T-helper 2 cell treated with Interferon-gamma antibody and Interleukin-4, amounts not matched to agents 100 ng/mL and 5 ng/mL, for 36 hours (primary cell): ENCODE results near the gene HS6ST3. TPM values are rescaled to one million over a fixed set of nuclear protein-coding genes. Genes with fewer than 3 reads are reported as not detected.
"Not testable (repeated sequence)": the region's sequence is repeated elsewhere in the genome, so short reads cannot be mapped to it uniquely, and the experiment has no call there.

Source experiments
- intact Hi-C: fragments of 100-400 bp; cut with micrococcal nuclease; formaldehyde crosslinking; loops from one replicate; pipeline ENCODE4 v1.15.1; 2023
- total RNA-seq: library from RNA; stranded (reverse); gene quantifications from 2 replicates; pipeline ENCODE4 v1.2.3, GENCODE V29; 2022

Gene HS6ST3
- total RNA-seq, 1 donor from 2014 or later = not detected

- intact Hi-C loops = no loop called here
These were observed 339.0 kb downstream of the HS6ST3 start for GRCh38 chr13:96428911-96429310.

DNA sequence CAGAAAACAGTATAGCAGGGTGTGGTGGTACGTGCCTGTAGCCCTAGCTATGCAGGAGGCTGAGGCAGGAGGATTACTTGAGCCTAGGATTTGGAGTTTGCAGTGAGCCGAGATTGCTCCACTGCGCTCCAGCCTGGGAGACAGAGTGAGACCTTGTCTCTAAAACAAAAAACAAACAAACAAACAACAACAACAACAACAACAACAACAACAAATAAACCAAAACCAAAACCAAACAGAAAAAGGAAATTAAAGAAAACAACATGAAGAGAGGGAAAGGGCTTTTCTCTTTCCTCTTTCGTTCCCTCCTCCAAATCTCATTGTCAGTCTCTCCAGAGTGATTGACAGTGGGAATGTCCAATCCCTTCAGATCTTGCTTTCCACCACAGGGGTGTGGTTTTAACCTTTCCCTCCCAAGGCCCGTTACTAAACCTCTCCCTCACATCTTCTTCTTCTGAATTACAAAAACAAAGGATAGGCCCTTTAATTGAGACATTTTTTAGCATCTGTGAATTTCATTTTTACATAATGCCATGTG lies 341.2 kb downstream of the HS6ST3 start:
- intact Hi-C loops = no loop called here

DNA sequence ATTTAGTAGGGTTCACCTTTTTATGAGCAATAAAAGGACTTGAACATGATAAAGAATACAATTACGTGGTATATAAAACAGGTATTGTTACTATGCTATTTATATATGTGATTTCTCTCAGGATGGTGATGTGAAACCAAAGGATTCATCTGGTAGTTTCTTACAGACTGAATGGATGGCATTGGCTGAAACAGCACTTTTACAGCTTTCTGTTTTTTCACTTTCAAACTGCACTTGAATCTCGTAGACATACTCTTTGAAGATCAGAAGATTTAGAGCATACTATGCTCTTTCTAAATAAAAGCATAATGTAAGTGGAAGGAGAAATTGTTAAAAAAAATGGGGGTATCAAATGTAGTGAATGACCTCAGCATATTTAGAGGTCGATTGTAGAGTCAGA lies 354.8 kb downstream of the HS6ST3 start:
- intact Hi-C loops = no loop called here

- intact Hi-C loops = no loop called here
These were observed 360.0 kb downstream of the HS6ST3 start for GRCh38 chr13:96449920-96450319.

- intact Hi-C loops = no loop called here
These were observed 360.6 kb downstream of the HS6ST3 start for GRCh38 chr13:96450326-96451020.

GRCh38 chr13:96454466-96454865 lies 364.6 kb downstream of the HS6ST3 start:
- intact Hi-C loops = no loop called here

GRCh38 chr13:96460609-96461008 lies 370.7 kb downstream of the HS6ST3 start:
- intact Hi-C loops = no loop called here

DNA sequence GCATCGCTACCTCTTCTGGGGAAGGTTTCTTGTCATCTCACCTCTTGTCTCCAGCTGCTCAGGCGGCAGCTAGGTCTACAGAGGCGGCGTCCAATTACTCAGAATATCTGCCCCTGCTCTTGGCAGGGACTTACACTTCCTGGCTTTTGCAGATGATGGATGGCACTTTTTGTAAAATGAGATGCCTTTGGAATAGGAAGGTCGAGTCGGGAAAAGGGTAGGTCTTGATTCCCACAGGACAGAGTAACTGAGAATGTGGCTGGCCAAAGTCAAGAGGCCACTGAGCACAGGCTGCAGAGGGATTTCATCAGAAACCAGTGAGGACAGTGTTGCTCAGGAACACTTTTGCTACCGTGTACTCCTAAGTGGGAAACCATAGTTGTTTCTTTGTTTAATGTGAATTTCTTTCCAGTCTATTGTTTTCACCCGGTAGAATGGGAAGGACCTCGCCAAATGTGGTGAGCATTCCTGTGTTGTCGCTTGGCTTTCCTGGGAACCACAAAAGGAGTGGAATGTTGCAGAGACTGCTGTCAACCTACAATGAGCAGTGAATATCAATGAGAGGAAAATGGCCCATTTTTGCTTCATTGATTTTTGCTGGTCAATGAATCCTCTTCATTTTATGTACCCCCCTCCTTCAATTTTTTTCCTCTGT lies 383.7 kb downstream of the HS6ST3 start:
- intact Hi-C loops = no loop called here

- intact Hi-C loops = no loop called here
These were observed 384.3 kb downstream of the HS6ST3 start for GRCh38 chr13:96474181-96474557.

DNA sequence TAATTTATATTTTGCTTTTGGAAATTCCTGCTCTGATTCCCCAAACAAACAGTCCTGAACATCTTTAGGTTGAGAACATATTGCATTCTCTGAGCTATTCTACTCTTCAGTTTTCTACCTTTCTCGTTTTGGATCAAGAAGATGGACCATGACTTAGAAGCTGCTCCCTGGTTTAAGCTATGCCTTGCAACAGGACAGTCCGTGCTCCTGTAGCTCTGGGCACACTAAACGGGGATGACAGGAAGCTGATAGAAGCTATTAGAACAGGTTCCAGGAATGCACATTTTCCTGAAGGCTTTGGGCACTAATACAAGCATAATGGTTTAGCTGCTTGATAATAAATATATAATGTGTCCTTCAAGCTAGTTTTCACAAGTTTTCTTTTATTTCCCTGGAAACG lies 385.2 kb downstream of the HS6ST3 start:
- intact Hi-C loops = no loop called here

GRCh38 chr13:96481482-96481881 lies 391.6 kb downstream of the HS6ST3 start:
- intact Hi-C loops = no loop called here

DNA sequence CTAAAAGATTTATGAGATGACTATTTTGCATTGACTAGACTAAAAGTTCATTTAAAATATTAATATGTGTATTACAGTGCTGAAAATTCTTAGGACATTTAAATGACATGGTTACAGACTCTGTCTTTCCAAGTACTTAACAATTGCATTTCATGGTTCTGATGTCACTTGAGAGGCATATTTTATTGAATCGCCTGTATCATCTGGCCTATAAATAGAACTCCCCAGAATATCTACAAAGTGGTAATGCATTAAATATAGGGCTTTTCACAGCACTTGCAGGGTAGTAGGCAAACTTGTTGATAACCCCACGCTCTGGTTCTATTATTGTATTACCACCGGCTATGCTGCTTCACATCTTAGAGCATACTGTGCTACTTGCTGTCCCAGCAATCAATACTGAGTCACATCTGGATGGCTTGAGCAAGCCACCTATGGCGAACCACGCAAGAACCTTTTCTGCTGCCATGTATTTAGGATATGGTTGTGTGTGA lies 400.6 kb downstream of the HS6ST3 start:
- intact Hi-C loops = no loop called here

- intact Hi-C loops = no loop called here
These were observed 401.2 kb downstream of the HS6ST3 start for GRCh38 chr13:96491103-96491502.

DNA sequence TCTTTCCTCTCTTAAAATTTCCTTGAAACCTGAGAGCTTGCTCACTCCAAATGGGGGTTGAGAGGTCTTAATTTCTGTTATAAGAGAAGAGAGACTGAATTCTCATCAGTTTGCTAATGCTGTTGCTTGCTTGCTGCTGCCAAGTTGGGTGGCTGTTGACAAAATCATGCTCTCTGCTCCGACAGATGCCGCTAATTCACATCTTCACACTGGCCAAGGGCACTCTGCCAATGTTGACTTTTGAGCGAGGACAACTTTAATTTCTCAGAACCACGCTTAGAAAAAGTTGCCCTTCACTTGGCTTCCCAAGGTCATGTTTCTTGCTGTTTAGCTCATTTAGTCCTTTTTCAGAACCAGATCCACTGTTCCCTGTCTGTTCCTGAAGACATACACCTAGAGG lies 402.9 kb downstream of the HS6ST3 start:
- intact Hi-C loops = no loop called here

- intact Hi-C loops = no loop called here
These were observed 409.7 kb downstream of the HS6ST3 start for GRCh38 chr13:96499656-96500055.

- intact Hi-C loops = no loop called here
These were observed 411.0 kb downstream of the HS6ST3 start for GRCh38 chr13:96500953-96501352.

- intact Hi-C loops = no loop called here
These were observed 413.6 kb downstream of the HS6ST3 start for GRCh38 chr13:96503481-96503880.

DNA sequence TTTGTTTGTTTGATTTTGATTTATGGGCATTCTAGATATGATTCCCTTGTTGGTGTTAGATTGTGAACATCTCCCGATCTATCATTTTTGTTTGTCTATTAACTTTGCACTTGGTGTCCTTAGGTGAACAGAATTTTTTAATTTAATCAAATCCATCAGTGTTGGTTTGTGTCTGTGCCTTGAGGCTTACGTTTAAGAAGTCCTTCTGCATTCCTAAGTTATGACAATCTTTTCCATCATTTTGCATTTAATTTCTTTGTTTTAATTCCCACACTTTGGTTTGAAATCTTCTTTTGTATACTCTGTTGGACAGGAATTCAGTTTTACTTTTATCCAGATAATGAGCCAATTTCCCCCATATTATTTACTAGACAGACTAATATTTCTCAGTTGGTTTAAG lies 421.7 kb downstream of the HS6ST3 start:
- intact Hi-C loops = no loop called here

- intact Hi-C loops = no loop called here
These were observed 429.5 kb downstream of the HS6ST3 start for GRCh38 chr13:96519380-96519779.

GRCh38 chr13:96524398-96525020 lies 434.6 kb downstream of the HS6ST3 start:
- intact Hi-C loops = not testable (repeated sequence)

- intact Hi-C loops = no loop called here
These were observed 435.8 kb downstream of the HS6ST3 start for GRCh38 chr13:96525715-96526114.

GRCh38 chr13:96527497-96527896 lies 437.6 kb downstream of the HS6ST3 start:
- intact Hi-C loops = no loop called here
